SK-N-MC (cell line): ENCODE measurements around the gene NRP1.

ENCODE experiments used
- DNase-seq: peaks from one replicate; pipeline ENCODE4 v3.0.0-alpha.2; 2011; ENCODE audit warnings: low read depth, low spot score
- H3K27ac ChIP-seq: fragments of 200-600 bp; sonication (generic); 2 replicates; pipeline ENCODE4 v1.5.1; 2016; ENCODE audit warnings: mixed run types
- H3K36me3 ChIP-seq: fragments of 200-600 bp; sonication (generic); 2 replicates; pipeline ENCODE4 v1.6.1; 2017; ENCODE audit warnings: antibody characterized with exemption, low read length, mixed read lengths; ENCODE audit not compliant: insufficient read depth
- H3K4me3 ChIP-seq: fragments of 200-600 bp; sonication (generic); 2 replicates; pipeline ENCODE4 v1.5.1; 2016
- H3K9ac ChIP-seq: fragments of 200-600 bp; sonication (generic); 2 replicates; pipeline ENCODE4 v1.8.0; 2017; ENCODE audit warnings: mixed run types, mixed read lengths; ENCODE audit not compliant: insufficient read length
- H3K9me3 ChIP-seq: fragments of 200-600 bp; sonication (generic); 2 replicates; pipeline ENCODE4 v1.6.1; 2017; ENCODE audit warnings: low read depth, mild to moderate bottlenecking, antibody characterized with exemption, low read length, moderate library complexity, mixed read lengths
- EZH2 ChIP-seq: fragments of 200-600 bp; sonication (generic); IDR thresholded peaks from one replicate; pipeline ENCODE4 v1.6.1; 2017; ENCODE audit warnings: antibody characterized with exemption
- FOXP2 ChIP-seq: optimal IDR thresholded peaks from 2 replicates; pipeline ENCODE3; 2011; ENCODE audit warnings: mild to moderate bottlenecking, moderate library complexity; ENCODE audit not compliant: insufficient read depth; ENCODE audit errors: extremely low read length, control extremely low read depth
- POLR2AphosphoS5 ChIP-seq: IDR thresholded peaks from 2 replicates; pipeline ENCODE4 v1.6.1; 2012; ENCODE audit warnings: mild to moderate bottlenecking, low read depth, low read length, borderline replicate concordance

Gene NRP1

DNA sequence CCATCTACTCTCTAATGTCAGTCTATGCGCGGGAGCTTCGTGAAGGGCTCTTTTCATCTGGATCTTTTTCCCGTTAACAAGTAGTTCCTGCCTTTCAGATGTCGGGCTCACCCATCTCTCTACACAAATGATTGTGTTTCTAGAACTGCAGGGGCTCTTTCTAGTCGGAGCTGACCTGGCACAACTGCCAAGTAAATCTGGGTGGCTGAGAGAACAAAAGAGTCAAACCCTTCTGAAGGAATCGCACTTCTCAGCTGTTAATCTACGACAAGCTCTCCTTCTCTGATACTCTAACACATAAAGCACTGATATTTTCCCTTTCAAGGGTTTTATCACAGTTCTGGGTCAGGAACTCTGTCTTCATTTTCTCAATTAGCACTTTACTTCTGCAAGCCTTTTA, 144.7 kb downstream of the NRP1 start:
- no peak for DNase-seq
- no peak overlapping the region for H3K4me3 ChIP-seq
- H3K9ac ChIP-seq: no peak overlapping the region
- H3K27ac ChIP-seq: no peak overlapping the region
- TF ChIP-seq EZH2 (no peak), POLR2AphosphoS5 (no peak), FOXP2 (no peak)
- H3K9me3 ChIP-seq: no peaks in the 10 kb centered on the region
- no peaks in the 10 kb centered on the region for H3K36me3 ChIP-seq

GRCh38 chr10:33189363-33189762, 145.1 kb downstream of the NRP1 start:
- no peak for DNase-seq
- H3K4me3 ChIP-seq: no peak overlapping the region
- H3K9ac ChIP-seq: no peak overlapping the region
- no peaks in the 10 kb centered on the region for H3K9me3 ChIP-seq
- no peak for TF ChIP-seq FOXP2
- no peak for TF ChIP-seq EZH2
- no peak for TF ChIP-seq POLR2AphosphoS5
- H3K27ac ChIP-seq: no peak overlapping the region
- H3K36me3 ChIP-seq: no peaks in the 10 kb centered on the region

DNA sequence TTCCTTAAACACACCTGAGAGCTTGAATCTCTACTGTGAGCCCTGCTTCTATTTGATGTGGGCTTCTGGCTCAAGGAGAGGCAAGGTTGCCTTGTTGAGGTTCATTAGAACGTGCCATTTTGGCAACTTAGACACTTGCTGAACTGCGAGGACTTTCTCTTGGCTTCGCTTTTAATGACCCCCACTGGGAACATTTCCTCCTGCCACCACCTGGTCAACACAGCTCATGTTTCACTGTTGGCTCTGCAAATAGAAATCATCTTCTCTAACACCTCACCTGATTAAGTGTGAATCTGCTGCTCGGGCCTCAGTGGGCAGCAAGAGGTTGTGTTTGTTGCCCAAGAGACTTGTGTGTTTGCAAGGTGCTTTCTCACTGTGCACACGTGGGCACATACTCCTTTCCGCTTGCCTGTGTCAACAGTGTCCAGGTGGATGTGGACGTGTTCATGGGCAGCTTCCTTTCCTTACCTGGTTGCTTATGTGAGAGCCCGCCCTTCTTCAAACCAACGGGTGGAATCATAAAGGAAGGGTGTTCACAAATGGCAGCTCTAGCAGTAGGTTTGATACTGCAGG, 147.0 kb downstream of the NRP1 start:
- no peak overlapping the region for H3K27ac ChIP-seq
- no peak for TF ChIP-seq FOXP2
- no peak for TF ChIP-seq POLR2AphosphoS5
- no peak for TF ChIP-seq EZH2

DNA sequence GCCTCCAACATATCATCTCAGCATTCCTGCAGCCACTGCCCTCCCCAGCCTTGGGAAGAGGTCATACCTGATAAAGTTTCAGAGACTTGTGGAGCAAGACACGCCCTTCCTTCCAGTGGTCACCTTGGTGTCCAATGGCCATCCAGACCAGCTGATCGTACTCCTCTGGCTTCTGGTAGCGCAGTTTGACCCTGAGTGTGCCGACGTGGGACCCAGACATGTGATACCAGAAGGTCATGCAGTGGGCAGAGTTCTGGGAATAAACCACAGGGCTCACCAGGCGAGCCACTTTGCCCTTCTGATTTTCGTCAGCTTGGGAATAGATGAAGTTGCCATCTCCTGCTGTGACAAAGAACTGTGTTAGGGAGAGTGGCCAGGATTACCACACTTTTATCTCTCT, 148.3 kb downstream of the NRP1 start:
- Histone ChIP-seq H3K9me3 (no peaks in the 10 kb centered on the region), H3K27ac (no peak overlapping the region), H3K9ac (no peak overlapping the region), H3K4me3 (no peak overlapping the region), H3K36me3 (no peaks in the 10 kb centered on the region)
- TF ChIP-seq POLR2AphosphoS5 (no peak), FOXP2 (no peak), EZH2 (no peak)
- no peak for DNase-seq

More for the DNA sequence above, 147.0 kb downstream of the NRP1 start:
- Histone ChIP-seq H3K4me3 (no peak overlapping the region), H3K36me3 (no peaks in the 10 kb centered on the region), H3K9ac (no peak overlapping the region), H3K9me3 (no peaks in the 10 kb centered on the region)
- DNase-seq: no peak

DNA sequence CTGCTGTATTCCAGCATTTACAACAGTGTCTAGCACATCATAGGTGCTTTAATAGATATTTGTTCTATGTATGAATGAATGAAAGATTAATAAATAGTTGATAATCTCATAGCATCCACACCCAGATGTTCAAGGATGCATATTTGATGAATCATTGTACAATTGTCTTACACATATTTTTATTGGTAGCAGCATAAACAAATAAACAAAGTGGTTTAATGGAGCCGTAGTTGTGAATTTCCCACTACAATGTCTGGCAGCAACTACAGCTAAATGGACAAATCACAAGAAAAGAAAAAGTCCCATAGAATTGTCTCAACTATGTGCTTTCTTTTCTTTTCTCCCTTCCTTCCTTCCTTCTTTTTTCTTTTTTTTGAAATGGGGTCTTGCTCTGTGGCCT, 150.8 kb downstream of the NRP1 start:
- Histone ChIP-seq H3K9ac (no peak overlapping the region), H3K36me3 (no peaks in the 10 kb centered on the region), H3K4me3 (no peak overlapping the region), H3K9me3 (no peaks in the 10 kb centered on the region), H3K27ac (no peak overlapping the region)
- no peak for TF ChIP-seq FOXP2
- no peak for TF ChIP-seq POLR2AphosphoS5
- TF ChIP-seq EZH2: no peak
- DNase-seq: no peak

GRCh38 chr10:33180921-33181320, 153.5 kb downstream of the NRP1 start:
- TF ChIP-seq POLR2AphosphoS5 (no peak), FOXP2 (no peak), EZH2 (no peak)
- Histone ChIP-seq H3K9me3 (no peaks in the 10 kb centered on the region), H3K27ac (no peak overlapping the region), H3K9ac (no peak overlapping the region), H3K36me3 (no peaks in the 10 kb centered on the region), H3K4me3 (no peak overlapping the region)
- DNase-seq: no peak

GRCh38 chr10:33180390-33180789, 154.1 kb downstream of the NRP1 start:
- Histone ChIP-seq H3K27ac (no peak overlapping the region), H3K36me3 (no peaks in the 10 kb centered on the region), H3K4me3 (no peak overlapping the region), H3K9ac (no peak overlapping the region), H3K9me3 (no peaks in the 10 kb centered on the region)
- no peak for DNase-seq
- no peak for TF ChIP-seq FOXP2

- no peak for DNase-seq
- no peak overlapping the region for H3K27ac ChIP-seq
- TF ChIP-seq FOXP2: no peak
- no peak for TF ChIP-seq EZH2
- no peak for TF ChIP-seq POLR2AphosphoS5
- no peaks in the 10 kb centered on the region for H3K36me3 ChIP-seq
- no peak overlapping the region for H3K4me3 ChIP-seq
- no peak overlapping the region for H3K9ac ChIP-seq
- no peaks in the 10 kb centered on the region for H3K9me3 ChIP-seq
Observed at GRCh38 chr10:33179067-33179466, 155.4 kb downstream of the NRP1 start.

DNA sequence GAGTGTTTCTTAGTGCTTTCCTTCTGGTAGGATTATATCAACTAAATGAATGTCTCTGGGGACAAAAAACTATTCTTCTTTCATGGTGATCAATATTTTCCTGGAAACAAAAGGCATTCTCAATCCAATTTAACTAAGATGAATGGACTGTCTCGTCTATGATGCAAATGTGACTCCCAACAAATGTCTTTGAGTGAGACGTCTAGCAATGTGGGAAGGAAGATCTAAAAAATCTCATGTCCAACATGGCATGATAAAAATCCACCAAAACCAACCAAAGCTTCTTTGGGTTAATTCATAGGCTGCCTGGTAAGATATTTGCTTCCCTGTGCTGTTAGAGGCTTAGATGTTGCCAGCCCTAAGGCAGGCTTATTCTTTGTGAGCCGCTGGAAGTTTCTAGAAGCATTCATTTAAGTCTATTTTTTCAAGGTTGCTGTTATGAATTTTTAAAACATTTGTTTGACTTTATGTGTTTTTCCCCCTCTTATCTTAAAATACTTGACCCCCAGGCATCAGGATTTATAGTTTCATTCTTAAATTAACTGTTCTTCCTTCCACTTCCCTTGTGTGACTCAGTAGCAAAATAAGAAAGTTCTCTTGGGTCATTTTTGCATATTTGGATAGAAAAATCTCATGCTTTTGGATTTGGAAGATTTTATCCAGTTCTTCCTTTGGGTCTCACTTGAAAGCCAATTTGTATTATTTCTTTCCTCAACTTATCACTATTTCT, 156.3 kb downstream of the NRP1 start:
- Histone ChIP-seq H3K27ac (no peak overlapping the region), H3K9me3 (no peaks in the 10 kb centered on the region), H3K9ac (no peak overlapping the region), H3K36me3 (no peaks in the 10 kb centered on the region), H3K4me3 (no peak overlapping the region)
- DNase-seq: no peak
- TF ChIP-seq EZH2: no peak
- no peak for TF ChIP-seq FOXP2
- TF ChIP-seq POLR2AphosphoS5: no peak
